ENCODE measurements around the gene CTSC.
A peak's percentile ranks its signal among the peaks of the same experiment; 100 is the strongest.

CTSC gene

DNA sequence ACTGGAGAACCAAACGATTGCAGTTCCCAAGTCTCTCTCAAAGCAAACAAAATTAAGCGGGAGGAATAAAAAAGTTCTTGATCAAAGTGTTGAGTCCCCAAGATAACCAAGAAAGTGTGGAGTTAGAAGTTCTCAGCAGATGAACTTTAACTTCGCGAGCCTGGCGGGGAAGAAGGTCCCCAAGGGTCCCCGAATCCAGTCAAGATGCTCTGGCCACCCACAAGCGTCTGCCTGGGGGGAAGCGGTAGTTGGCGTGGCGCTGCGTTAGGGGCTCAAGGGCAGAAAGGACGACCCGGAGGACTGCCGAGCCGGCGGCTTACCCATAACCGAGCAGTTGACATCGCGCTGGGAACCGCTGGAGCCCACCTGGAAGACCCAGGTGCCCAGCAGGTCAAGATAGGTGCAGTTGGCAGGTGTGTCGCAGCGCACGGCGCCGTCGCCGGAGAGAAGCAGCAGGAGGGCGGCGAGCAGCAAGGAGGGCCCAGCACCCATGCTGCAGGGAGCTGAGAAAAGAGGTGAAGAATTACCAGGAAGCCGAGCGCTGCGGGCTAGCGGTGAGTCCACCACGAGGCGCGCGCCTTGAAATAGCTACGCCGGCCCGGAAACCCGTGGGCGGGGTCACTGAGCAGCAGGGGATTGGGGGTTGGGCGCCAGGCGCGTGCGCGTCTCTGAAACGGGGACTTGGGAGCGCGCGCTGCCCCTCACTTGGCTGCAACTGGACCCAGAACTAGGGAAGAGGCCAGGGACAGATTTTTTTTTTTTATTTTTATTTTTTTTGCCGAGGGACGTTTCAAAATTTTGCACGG is at the start of gene CTSC:
Gene CTSC (minus strand): TSS at position 556 of the 806 bp plus-strand sequence. CDS start 64 bp downstream, at position 492.
- peak; percentile 93 for DNase-seq

DNA sequence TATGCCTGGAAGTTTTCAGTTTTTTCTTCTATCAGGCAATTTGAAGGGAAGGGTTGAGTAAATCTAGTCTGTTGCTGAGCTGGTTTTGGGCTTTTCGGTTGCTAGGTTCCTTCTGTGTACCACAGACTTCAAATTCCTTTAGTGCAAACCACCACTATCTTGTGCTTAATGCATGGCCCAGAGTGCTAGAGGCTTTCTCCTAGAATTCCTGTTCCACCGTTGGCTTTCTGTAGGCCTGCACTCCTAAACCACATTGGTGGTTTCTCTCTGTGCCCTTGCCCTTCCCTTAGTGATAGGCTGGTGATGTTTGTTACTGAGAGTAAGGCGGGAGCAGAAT is 47.1 kb upstream of the CTSC start:
- no peak for DNase-seq

DNA sequence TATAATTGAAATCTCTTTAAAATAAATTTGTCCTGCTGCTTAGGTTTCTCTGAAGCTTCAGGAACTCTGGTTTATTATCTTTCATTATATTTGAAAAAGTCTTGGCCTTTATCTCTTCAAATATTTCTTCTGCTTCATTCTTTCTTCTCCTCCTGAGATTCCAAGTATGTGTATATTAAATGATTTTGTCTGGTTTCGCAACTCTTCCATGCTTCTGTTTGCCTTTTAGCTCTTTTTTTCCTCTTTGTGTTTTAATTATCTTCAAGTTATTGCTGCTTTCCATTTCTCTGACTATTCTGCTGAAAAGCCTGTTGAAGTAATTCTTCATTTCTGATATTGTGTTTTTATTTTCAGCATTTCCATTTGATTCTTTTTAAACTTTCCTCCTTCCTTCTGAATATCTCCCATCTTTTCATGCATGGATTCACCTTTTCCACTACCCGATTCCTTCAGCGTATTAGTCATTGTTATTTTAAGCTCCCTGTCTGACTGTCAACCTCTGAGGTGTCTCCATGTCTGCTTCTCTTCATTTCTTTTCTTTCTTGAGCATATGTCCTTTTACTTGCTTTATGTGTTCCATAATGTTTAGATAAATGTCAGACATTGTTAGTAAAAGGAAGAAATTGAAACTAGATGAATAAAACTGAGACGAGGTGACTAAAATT is 46.6 kb upstream of the CTSC start:
- no peak for DNase-seq

- no peak for DNase-seq
Observed at GRCh38 chr11:88383447-88383846, 45.9 kb upstream of the CTSC start.

DNA sequence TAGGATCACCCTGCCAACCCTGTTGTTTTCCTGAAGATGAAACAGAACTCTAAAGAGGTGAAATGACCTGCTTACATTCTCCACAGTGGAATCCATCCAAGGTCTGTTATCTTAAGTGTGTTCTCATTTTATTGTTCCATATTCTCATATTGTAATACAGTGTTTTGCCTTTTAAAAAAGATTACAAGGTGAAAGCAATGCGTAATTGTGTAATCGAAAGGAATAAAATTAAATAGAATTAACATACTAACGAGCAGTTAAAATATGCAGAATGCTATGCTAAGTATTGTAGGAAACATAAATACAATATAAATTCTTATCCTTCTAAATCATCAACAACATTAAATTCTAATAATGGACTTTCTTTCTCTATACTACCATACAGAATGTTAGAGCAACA is 41.6 kb upstream of the CTSC start:
- DNase-seq, result no peak

GRCh38 chr11:88378422-88379066 is 41.0 kb upstream of the CTSC start:
- DNase-seq, result no peak

DNA sequence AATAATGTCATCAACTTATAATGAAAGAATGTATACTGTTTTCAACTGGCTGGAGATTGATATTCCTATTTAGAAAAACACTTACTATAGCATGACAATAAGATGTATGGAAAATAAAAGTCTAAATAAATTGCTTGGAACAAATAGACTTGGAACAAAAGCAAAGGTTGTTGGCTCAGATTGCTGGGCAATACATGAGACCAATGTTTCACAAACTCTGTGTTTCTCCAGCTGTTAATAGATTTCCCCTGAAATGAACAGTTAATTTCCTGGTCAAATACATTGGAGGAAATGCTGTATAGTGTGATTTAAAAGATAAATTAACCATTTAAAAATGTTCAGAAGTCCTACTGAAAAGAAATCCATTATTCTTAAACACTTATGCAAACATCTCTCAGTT is 40.1 kb upstream of the CTSC start:
- no peak for DNase-seq

GRCh38 chr11:88377144-88377543 is 39.6 kb upstream of the CTSC start:
- DNase-seq, result no peak

GRCh38 chr11:88375927-88376470 is 38.5 kb upstream of the CTSC start:
- no peak for DNase-seq

GRCh38 chr11:88370782-88371181 is 33.2 kb upstream of the CTSC start:
- no peak for DNase-seq

- DNase-seq, result no peak
Observed at GRCh38 chr11:88367310-88367709, 29.8 kb upstream of the CTSC start.

- no peak for DNase-seq
Observed at GRCh38 chr11:88363648-88364065, 26.1 kb upstream of the CTSC start.

GRCh38 chr11:88363004-88363403 is 25.5 kb upstream of the CTSC start:
- DNase-seq, result no peak

GRCh38 chr11:88360141-88360540 is 22.6 kb upstream of the CTSC start:
- no peak for DNase-seq

DNA sequence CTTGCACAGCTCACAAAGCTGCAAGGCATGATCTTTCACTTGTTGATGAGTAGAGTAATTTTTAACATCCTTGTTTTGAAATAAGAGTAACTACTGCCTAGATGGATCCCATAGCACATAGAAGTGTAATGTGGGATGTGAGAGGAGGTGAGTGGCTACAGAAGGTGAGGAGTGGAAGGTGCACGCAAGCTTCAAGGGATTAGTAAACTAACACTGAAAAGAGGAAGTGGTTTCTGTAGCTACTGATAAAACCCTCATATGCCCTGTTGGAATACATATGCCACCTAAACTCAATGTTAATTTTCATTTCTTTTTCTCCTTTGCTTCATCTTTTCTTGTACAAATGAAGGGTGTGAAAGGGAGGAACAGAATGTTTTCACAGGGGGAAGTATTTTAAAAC is 22.0 kb upstream of the CTSC start:
- DNase-seq, result no peak

DNA sequence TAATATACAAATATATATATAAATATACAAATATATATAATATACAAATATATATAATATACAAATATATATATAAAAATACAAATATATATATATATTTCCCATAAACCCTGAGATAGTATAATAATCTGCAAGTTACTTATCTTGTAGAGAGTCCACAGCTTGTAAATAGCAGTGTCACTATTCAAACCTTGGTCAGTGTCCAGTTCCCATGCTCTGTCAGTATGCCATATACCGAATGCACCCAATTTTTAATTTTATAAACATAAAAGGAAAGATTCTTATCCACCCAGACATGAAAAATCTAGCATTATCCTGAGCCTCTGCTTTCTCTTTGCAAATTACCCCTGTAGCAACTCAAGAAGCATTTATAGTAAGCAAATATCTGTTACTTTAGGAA is 21.6 kb upstream of the CTSC start:
- DNase-seq, result no peak

DNA sequence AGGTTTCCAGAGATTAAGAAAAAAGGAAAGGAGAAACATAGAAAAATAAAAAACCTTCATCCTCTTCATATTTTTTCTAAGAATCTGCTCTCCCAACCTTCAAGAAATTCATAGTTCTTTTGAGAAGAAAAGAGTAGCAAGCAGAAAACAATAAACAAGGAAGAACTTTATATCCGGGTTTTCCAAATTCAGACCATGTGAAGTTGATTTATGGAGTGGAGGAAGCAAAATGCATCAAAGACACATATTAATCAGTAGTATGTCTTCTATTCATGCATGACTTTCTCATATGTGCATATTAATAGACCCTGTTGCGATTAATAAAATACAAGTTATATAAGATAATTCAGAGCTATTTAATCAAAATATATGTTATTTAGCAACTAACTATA is 20.5 kb upstream of the CTSC start:
- no peak for DNase-seq

DNA sequence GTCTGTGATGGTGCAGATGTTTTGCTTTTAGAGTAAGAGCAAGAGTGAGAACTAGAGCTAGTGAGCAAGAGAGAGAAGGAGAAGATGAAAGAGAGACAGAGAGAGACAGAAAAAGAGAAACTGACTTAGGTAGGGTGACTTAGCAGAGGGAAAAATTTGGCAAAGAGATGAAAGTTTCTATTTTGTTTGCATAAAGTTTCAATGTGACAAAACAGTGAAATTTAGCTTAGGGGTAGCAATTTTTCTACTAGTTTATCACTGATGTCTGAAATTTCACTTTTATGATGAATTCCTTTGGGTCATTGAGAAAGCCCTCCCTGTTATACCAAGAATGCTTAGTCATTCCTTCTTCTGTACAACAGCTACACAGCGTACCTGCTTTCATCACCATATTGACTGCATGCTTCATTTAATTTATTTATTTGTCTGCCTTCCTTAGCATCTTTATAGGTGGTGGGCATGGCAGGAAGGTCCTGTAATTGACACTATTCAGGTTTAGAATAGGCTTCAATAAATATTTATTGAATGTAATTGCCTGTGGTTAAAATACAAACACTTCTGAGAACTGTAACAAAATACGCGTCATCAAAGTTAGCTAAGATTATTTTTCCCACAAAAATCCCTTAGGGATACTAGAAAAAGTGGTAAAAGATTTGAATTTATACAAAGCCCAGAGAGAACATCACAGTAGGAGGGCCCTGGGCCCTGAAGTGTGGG is 19.9 kb upstream of the CTSC start:
- DNase-seq, result no peak

DNA sequence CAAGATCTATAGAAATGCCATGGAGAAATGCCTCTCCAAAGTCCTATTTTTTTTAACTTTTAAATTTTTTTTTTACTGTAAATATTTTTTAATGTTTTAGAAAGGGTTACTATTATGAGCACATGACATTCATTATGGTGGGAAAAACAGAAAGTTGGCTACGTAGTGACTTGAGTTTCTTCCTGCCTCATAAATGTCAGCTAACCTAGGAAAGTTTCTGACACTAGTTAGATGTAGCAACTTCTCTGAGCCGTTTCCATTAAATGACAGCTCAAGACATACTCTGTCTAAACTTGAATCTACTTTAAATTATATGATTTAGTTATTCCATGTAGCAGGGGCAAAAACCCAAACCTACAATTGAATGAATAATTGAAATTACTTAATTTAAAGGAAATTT is 18.4 kb upstream of the CTSC start:
- DNase-seq, result no peak

DNA sequence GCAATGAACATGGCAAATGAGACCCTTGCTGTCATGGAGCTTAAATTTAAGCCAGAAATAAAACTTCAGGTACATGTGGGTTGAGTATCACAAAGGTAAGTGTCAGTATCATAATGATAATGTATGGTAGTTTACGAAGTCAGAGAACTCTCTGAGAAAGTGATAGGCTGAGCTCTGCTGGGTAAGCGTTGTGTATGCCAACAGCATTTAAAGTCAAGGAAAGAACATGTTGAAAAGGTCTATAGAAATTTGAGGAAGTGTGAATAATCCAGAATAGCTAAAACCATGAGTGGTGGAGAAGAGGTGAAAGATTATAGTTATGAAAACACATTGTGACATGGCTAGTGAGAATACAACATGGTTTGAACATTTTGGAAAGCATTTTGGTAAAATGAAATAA is 17.4 kb upstream of the CTSC start:
- DNase-seq, result no peak

GRCh38 chr11:88353835-88354496 is 16.4 kb upstream of the CTSC start:
- no peak for DNase-seq

- DNase-seq, result no peak
Observed at GRCh38 chr11:88353386-88353785, 15.8 kb upstream of the CTSC start.

GRCh38 chr11:88352139-88352538 is 14.6 kb upstream of the CTSC start:
- DNase-seq, result no peak

Data from activated CD4-positive, CD25-positive, alpha-beta regulatory T cell treated with anti-CD3 and anti-CD28 coated beads, Interleukin-2, amount 50 U/mL, for 72 hours (primary cell).